AG09319 (cell line): ENCODE results near the gene CDK4.
A peak's percentile ranks its signal among the peaks of the same experiment; 100 is the strongest.

ENCODE experiments used
- DNase-seq: peaks from one replicate; pipeline ENCODE4 v3.0.0-alpha.2; 2010; ENCODE audit warnings: low read depth; ENCODE audit errors: extremely low read depth
- CTCF ChIP-seq: IDR thresholded peaks from 2 replicates; pipeline ENCODE4 v1.5.1; 2011; ENCODE audit warnings: low read depth, mild to moderate bottlenecking, inconsistent platforms, low read length, moderate library complexity

The CDK4 gene

GRCh38 chr12:57760347-57760982, 8.4 kb upstream of the CDK4 start:
- no peak for TF ChIP-seq CTCF

GRCh38 chr12:57759360-57759980, 7.4 kb upstream of the CDK4 start:
- no peak for DNase-seq
- peak; percentile 26 for TF ChIP-seq CTCF

More at GRCh38 chr12:57760347-57760982, 8.4 kb upstream of the CDK4 start:
- DNase-seq = no peak

- no peak for DNase-seq
- no peak for TF ChIP-seq CTCF
These were observed 6.6 kb upstream of the CDK4 start for GRCh38 chr12:57758552-57759359.

GRCh38 chr12:57757771-57758170, 5.7 kb upstream of the CDK4 start:
- no peak for TF ChIP-seq CTCF
- no peak for DNase-seq

- TF ChIP-seq CTCF = peak; percentile 40
- no peak for DNase-seq
These were observed 4.6 kb upstream of the CDK4 start for GRCh38 chr12:57756406-57757341.

GRCh38 chr12:57755454-57756372, 3.6 kb upstream of the CDK4 start:
- TF ChIP-seq CTCF = no peak
- DNase-seq = no peak
